ENCODE measurements around the gene PRKCD.
"Not testable (repeated sequence)": the region's sequence is repeated elsewhere in the genome, so short reads cannot be mapped to it uniquely, and the experiment has no call there.

Gene PRKCD

DNA sequence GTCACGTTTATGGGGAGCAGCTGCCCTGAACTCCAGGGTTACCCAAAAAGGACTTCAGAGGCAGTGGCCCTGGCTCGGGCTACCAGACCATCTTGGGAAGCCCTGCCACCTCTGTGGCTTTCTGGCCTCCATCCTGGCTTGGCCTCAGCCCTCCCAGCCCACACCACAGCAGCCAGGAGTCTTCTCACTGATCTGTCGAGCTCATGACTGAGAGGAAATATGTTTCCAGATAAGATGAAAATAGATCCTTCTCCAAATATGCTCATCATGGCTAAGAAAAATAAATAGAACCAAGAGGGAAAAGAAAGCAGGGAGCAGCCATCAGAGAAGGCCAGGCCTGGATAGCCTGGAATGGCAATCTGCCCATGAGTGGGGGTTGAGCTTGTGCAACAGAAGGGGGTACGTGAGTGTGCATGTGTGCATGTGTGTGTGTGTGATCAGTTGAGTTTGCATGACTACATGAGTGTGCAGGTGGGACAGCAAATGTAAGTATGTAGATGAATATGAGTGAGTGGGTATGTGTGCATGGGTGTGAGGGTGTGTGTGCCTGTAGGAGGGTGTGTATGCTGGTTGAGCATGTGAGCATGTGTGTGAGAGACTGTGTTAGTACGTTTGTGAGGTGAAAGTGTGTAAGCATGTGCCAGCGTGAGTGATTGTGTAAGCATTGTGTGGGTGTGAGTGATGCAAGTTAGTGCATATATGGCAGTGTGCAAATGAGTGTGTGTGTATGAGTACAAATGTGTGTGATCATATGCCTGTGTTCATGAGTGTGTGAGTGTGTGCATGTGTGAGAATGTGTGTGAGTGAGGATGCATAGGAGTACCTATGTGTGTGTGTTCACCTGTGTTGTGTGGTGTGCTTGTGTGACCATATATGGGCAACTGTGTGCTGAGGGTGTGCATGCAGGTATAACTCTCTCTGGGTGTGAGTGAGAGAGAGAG is 20.8 kb upstream of the PRKCD start:
- DNase-seq (ENCODE audit: low spot score): no peak

DNA sequence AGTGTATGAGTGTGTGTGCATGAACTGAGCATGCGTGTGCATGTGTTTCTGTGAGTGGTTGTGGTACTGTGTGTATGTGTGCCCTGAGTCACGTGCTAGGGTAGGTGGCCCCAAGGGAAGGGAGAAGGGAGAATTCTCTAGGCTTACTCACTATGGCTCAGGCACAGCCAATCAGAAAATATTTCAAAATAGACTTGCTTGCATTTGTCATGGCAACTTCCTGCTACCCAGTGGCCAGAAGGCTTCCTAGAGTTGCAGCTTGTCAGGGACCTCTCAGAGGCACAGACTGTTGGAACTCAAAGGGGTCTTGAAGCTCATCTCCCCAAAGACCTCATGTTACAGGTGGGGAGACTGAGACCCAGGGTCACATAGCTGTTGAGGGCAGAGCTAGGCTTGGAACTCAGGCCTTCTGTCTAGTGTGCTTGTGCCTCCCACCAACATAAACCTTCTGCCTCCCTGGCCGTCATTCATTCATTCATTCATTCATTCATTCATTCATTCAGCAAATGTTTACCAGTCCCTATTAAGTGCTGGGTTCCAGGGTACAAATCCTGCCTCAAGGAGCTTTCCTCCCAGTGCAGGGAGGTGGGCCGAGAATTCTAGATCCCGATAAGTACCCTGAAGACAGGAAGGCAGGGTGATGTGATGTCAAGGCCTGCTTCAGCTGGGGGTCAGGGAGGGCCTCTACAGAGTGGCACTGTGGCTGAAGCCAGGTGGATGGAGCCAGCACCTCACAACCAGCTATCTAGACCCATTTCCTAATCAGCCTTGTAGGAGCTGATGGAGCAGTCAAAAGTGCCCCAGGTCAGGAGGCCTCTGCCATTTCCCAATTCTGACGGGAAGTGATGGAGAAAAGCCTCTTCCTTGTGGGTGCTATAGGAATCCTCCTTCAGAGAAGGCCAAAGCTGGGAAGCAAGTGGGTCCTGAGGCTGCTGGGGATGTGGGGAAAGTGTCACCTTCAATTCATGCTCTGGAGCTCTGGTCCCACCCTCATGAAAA is 19.9 kb upstream of the PRKCD start:
- peak; percentile 83 for DNase-seq (ENCODE audit: low spot score)

DNA sequence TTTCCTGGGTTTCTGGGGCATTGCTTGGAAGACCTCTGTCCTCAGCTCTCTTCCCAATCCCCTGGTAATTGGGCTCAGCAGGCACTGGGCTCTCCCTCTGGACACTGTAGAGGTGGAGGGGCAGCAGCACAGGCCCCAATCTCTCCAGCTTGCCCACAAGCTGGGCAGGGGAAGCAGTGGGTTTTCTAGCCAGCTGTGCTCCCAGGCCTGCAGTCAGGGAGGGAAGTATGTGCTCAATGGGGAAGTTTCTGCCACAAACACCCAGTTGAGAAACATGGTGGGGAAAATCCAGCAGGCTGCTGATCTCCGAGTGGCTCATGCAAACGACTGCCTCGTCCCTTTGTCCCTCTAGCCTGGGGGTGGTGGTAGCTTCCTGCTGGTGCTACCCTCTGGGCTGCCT is 18.0 kb upstream of the PRKCD start:
- DNase-seq (ENCODE audit: low spot score): no peak

DNA sequence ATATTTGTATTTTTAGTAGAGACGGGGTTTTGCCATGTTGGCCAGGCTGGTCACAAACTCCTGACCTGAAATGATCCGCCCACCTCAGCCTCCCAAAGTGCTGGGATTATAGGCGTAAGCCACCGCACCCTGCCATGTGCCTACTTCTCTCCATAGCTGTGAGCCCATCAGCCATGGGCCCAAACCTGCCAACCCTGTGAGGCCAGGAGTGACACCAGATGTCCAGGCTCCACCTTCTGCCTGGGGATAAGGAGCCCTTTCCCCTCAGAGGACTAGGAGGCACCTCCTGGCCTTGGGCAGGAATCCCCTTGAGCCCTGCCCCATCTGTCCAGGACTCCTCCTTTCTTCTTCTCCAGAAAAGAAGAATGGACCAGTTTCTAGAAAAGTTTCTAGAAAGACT is 16.6 kb upstream of the PRKCD start:
- DNase-seq (ENCODE audit: low spot score): no peak

DNA sequence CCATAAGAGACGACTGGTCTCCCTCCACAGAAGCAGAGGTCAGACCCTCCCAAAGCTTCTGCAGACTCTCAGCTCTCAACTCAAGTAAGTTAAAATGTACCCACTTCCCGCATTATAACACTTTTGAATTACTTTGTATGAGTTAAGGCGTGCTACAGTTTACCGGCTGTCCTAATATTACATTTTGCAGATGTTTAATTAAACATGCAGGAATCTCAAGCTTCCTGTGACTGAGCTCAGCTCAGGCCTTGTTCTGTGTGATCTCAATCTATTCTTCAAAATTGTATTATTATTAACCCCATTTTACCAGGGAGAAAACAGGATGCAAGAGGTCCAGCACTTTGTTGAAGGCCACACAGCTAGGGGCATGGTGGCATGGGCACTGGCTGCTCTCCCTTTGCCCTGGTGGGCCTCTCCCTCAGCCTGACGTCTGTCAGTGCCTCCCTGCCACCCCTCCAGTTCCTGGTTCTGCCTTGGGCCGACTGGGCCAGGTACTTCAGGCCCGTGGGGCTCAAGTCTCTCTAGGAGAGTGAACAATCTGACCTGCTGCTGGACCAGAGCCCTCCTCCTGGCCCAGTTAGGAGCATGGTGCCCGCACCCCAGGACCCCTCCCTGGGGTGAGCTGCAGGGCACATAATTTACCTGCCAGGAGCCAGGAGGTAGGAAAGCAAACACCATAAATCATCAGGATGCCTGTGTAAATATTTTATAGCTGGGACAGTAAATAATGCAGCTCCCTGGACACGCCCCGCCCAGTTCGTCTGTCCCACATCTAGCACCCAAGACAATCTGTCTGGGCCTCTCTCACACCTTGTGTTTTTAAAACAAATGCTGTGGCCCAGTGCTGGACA is 15.9 kb upstream of the PRKCD start:
- no peak for DNase-seq (ENCODE audit: low spot score)

DNA sequence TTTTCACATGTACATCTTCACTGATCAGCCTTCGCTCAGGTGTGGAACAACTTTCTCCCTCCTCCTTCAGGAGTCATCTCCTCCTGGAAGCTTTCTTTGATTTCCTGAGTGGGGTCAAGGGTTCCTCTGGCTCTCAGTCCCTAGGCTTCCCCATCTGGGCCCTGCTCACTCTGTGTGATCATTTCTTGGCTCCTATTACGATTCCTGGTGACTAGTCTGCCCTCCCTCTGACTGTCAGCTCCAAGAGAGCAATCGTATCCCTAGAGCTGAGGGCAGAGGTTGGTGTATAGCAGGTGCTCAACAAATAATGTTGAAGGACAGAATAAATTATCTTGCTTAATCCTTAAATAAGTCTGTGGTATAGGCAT is 15.3 kb upstream of the PRKCD start:
- DNase-seq (ENCODE audit: low spot score): no peak

DNA sequence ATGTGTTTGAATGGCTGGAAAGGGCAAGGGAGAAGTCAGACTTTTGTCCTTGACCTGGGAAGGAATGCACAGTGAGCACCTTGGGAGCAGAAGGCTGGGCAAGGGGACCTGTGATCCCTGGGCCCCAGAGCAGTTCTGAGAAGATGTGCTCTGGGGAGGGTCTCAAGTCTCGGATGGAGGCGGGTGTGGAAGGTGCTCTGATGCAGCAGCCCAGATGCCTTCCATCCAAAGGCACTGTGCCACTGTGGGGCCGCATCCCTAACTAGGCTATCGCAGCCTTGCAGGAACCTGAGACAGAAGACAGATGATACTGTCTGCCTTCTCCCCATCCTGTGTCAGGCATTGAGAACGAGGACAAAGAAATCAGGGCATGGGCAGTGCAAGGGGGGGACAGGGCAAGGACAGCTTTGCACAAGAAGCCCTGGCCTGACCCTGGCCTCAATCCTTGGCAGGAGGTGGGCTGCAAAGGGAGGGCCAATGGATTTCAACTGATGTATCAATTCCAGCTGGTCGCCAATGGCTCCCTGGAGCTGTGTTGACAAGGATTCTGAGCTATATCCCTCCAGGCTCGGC is 14.6 kb upstream of the PRKCD start:
- no peak for DNase-seq (ENCODE audit: low spot score)

DNA sequence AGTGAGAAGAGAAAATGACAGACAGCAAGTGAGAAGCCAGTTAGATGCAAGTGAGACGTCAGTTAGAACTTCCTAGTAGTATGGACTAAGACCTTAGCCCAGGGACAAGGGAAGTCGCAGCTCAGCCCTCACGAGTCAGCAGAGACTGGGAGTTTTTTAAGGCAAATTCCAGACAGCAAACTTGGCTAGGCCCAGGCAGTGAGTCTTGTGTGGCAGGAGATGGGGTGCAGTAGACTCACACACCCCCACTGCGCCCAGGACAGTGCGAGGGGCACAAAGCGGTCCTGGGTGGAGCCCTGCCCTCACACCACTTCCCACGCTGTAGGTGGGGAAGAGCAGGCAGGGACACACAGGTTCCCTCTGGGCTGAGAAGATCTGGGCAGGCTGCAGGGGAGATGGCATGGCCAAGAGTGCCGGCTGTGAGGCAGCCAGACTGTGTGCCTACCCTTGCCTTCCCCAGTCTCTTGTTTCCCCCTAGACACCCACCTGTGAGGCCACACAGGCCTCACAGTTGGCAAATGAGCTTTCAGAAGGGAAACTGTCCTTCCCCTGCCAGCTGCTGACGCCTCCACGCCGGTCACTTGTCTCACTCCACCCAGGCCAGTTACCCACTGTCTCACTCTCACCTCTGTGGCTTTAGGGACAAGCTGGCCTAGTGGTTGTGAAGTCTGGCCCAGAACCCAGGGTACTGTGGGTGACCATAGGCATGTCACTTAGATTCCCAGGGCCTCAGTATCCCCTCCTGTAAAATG is 13.7 kb upstream of the PRKCD start:
- no peak for DNase-seq (ENCODE audit: low spot score)

DNA sequence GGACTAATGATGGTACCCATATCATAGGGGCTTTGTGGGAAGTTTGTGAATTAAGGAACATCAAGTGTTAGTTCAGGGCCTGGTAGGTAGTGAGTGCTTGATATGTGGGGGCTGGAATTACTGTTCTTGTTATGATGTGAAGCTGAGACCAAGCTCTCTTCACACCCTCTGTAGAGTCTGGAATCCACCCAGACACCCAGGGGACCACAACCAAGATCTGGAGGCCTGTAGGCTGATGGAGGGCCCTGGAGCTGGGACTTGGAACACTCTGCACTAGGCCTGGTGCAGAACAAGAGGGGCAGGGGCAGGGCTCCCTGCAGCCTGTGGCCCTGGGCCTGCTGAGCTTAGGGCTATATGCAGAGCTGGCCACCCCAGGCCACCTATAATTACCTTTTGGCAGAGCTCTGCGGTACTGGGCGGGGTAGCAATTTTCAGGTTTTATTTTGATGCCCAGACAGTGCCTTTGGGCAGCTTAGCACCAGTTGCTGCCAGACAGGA is 13.1 kb upstream of the PRKCD start:
- DNase-seq (ENCODE audit: low spot score): no peak

DNA sequence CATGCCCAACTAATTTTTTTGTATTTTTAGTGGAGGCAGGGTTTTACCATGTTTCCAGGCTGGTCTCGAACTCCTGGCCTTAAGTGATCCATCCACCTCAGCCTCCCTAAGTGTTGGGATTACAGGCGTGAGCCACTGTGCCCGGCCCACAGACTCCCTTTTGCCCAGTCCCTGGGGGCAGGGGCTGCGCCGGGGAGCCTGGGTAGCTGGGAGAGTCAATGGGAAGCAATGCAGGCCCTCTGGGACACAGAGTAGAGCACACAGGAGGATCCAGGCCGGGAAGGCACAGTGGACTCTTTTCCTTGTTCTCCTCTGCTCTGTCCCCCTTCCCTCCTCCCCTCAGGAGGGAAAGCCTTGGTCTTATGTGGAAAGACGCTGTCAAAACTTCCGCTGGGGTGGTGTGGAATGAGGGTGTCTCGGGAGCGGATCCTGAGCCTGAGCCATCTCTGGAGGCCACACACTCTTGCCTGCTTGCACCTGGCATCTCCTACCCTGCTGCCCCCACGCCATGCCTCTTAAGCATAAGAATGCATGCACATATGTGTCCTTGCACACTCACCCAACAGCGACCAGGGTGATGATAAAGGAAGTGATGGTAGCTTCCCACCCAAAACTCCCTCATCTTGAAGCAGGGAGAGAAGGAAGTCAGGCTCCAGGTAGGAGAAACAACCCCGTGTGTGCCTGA is 11.9 kb upstream of the PRKCD start:
- DNase-seq (ENCODE audit: low spot score): no peak

DNA sequence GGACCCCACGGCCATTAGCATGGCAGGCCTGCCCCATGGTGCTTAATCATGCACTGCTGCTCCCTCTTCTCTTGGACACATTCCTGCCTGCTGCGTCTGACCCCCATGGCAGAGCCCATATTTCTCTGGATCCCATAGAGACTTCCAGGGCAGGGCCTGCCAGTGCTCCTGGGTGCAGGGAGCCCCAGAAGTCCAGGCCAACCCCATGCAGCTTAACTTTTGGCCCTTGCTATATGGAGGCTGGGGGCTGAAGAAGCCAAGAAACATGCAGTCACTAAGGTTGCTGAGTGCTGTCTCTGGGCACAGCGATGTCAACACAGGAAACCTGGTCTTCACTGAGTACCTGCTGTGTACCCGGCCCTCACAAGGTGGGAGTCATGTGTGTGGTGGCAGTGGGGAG is 11.3 kb upstream of the PRKCD start:
- DNase-seq (ENCODE audit: low spot score): no peak

DNA sequence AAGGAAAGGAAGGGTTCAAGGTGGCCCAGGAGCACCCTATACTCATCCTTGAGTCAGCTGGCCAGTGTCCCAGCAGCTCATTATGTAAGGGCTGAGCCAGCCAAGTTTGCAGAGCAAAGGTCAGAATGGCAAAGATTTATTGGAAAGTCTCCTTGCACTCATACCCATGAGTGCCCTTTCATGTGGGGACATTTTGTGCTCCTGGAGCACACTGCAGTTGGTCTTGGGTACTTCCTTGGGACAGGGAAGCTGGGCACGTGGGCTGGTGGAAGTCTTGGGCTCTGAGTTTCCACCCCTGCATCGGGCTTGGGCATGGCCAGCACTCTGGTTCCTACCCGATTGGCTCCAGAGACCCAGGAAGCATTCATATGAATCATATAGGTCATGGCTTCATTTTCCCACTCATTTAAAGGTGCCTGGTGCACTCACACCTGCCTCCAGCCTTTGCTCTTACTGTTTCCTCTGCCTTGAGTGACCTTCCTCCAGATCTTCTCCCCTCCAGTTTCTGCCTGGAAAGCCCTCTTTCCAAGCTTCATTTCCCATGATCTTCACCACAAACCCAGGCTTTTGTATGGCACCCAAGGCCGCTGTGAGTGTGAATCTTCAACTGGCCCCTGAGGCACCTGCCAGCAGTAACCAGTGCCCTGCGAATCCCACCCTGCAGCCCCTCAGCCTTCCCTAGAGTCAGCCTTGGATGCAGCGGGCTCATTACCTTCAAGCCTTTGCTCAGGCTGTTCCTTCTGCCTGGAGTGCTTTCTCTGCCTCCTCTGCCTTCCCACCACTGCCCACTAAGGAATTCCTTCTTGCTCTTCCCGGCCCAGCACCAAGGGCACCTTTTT is 10.5 kb upstream of the PRKCD start:
- peak; percentile 57 for DNase-seq (ENCODE audit: low spot score)

DNA sequence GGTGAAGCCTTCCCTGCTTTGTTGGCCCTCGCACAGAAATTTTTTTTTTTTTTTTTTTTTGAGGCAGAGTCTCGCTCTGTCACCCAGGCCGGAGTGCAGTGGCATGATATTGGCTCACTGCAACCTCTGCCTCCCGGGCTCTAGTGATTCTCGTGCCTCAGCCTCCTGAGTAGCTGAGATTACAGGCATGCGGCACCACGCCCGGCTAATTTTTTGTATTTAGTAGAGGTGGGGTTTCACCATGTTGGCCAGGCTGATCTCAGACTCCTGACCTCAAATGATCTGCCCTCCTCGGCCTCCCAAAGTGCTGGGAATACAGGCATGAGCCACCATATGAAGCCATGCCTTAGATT is 9.9 kb upstream of the PRKCD start:
- DNase-seq (ENCODE audit: low spot score): not testable (repeated sequence)

DNA sequence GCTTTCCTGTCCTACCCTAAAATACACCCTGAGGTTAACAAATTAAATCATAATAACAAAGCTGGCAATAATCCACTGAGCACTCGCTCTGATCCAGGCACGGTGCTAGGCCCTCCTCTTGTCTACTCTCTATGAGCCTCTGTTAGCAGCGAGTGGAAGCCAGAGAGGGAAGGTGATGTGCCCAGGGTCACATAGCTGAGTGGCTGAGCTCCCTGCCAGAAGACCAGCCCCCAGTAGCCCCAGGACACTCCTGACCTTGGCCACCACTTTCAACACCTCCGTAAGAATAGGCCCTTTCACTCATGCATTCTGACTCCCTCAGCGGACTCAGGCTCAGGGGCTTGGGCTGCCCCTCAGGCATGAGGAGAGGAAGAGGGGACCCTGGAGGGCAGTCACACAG is 9.5 kb upstream of the PRKCD start:
- DNase-seq (ENCODE audit: low spot score): no peak

DNA sequence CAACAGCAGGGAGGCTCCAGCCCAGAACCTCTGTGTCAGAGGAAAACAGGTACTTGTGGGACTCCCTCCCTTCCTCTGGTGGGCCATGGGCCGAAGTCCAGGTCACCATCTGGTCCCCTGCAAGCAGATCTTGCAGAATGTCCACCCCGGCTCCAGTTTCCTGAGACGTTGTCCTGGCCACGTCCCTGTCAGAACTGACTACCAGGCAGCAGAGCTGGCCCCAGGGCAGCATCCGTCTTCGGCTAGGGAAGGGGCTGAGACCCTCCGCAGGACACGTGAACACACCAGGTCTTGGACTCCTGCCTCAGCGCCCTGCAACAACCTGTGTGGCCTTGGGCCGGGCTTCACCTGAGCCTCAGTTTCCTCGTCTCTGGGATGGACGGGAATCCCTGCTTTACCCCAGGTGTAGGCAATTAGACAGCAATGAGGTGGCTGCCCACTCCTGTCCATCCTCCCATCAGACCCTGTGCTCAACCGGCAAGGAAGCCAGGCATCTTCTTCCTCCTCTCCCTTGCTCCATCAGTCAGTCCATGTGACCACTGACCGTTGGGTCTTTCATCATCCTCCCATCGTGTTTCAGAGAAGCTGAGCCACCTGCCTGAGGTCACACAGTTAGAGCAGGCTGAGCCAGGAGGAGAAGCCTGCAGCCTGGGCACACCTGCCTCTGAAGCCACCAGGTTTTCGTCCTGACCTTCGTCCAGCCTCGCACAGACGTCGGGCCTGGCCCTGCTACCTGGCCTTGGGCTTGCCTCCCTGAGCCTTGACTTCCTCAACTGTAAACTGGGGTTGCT is 8.9 kb upstream of the PRKCD start:
- no peak for DNase-seq (ENCODE audit: low spot score)

DNA sequence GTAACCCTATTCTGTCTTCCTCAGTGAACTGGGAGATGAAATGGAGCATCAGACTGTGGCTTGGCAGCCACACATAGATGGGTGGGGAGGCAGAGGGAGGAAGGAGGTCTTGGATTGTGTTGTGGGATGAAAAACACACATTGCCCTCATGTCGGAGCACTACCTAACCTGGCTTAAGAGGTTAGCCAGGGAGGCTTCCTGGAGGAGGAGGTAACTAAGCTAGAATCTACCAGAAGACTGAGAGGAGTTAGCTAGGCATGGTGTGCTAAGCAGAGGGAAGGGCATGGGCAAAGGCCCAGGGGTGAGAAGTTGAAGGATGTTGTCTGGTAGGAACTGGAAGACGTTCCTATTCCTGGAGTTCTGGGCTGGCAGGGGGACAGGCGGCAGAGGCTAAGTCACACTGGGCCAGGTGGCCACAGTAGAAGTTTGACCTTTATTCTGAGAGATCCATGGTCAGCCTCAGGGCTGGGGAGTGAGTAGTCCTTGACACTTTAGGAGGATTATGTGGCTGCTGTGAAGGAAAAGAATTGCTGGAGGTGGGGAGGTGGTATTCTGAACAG is 7.7 kb upstream of the PRKCD start:
- DNase-seq (ENCODE audit: low spot score): no peak

DNA sequence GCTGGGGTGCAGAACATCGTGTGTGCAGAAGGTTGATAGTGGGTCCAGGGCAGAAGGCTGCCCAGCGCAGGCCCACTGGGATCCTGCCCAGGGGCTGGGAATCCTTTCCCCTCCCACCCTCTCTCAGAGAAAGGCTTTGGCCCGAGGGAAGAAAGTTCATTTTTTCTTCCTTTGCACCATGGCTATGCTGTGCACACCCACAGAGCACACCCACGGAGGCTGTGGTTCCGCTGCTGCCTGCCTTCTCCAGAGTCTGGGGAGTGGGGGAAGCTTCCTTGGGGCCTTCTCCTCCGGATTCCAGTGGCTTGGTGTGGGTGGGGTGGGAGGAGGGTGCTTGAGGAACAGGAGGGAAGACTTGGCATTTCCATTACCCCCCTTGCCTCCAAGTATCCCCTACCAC is 7.0 kb upstream of the PRKCD start:
- no peak for DNase-seq (ENCODE audit: low spot score)

DNA sequence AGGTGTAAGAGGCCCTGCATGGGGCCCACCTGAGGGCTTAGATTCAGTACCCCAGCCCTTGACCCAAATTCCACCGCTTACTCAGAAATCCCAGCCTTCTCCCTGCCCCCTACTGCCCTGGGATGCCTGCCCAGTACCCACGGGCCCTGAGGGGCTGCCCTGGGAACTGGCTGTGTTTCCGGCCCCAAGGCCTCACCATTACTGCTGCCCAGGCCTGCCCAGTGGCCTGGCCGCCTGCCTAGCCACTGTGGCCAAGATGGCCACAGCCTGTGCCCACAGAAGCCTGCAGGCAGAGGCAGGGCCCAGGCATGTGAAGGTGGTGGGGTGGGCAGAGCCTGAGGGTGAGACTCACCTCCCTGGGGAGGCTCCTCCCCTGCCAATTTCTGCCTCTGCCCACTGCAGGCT is 6.1 kb upstream of the PRKCD start:
- DNase-seq (ENCODE audit: low spot score): no peak
